Smooth muscle cell (in vitro differentiated cells): ENCODE results near the gene RAB20. TPM values are rescaled to one million over a fixed set of nuclear protein-coding genes. Genes with fewer than 3 reads are reported as not detected.

Experiments
- DNase-seq: peaks from one replicate; lab custom pipeline; 2025; ENCODE audit not compliant: unreplicated experiment; lab: John Stamatoyannopoulos, UW
- H2AFZ ChIP-seq: fragments of 200-600 bp; sonication (generic); 2 replicates; pipeline ENCODE4 v1.6.0; 2016; ENCODE audit warnings: antibody characterized with exemption, low read depth, mild to moderate bottlenecking
- H3F3A ChIP-seq: fragments of 200-600 bp; sonication (generic); 2 replicates; pipeline ENCODE4 v1.6.0; 2017; ENCODE audit warnings: antibody characterized with exemption, low read depth
- H3K27ac ChIP-seq: fragments of 200-600 bp; sonication (generic); 2 replicates; pipeline ENCODE4 v1.5.1; 2016; ENCODE audit warnings: low read depth, mild to moderate bottlenecking
- H3K27me3 ChIP-seq: fragments of 200-600 bp; sonication (generic); 2 replicates; pipeline ENCODE4 v1.6.1; 2016; ENCODE audit warnings: low read depth, mild to moderate bottlenecking
- H3K36me3 ChIP-seq: fragments of 200-600 bp; sonication (generic); 2 replicates; pipeline ENCODE4 v1.5.1; 2016; ENCODE audit warnings: low read depth
- H3K4me1 ChIP-seq: fragments of 200-600 bp; sonication (generic); 2 replicates; pipeline ENCODE4 v1.5.1; 2016; ENCODE audit warnings: low read depth
- H3K4me2 ChIP-seq: fragments of 200-600 bp; sonication (generic); 2 replicates; pipeline ENCODE4 v1.6.0; 2016; ENCODE audit warnings: mild to moderate bottlenecking
- H3K4me3 ChIP-seq: fragments of 200-600 bp; sonication (generic); 2 replicates; pipeline ENCODE4 v1.5.1; 2016; ENCODE audit warnings: mild to moderate bottlenecking
- H3K79me2 ChIP-seq: fragments of 200-600 bp; sonication (generic); 2 replicates; pipeline ENCODE4 v1.6.0; 2016; ENCODE audit warnings: low read depth, mild to moderate bottlenecking
- H3K9ac ChIP-seq: fragments of 200-600 bp; sonication (generic); 2 replicates; pipeline ENCODE4 v1.6.0; 2016; ENCODE audit warnings: low read depth
- H3K9me3 ChIP-seq: fragments of 200-600 bp; sonication (generic); replicated peaks from 2 replicates; pipeline ENCODE4 v1.5.1; 2016; ENCODE audit warnings: low read depth
- H4K20me1 ChIP-seq: fragments of 200-600 bp; sonication (generic); 2 replicates; pipeline ENCODE4 v1.6.0; 2016; ENCODE audit warnings: low read depth
- CTCF ChIP-seq: fragments of 200-600 bp; sonication (generic); IDR thresholded peaks from 2 replicates; pipeline ENCODE4 v1.5.1; 2017; ENCODE audit warnings: borderline replicate concordance, mild to moderate bottlenecking, antibody characterized with exemption; ENCODE audit not compliant: insufficient read depth, poor library complexity, severe bottlenecking
- WGBS: methylation state at CpG from one replicate; pipeline ENCODE4 v1.1.7; 2016; ENCODE audit warnings: low lambda C conversion rate; 5-methylcytosine and 5-hydroxymethylcytosine counted together
- polyA plus RNA-seq: library from polyadenylated mRNA; unstranded; fragments of >200 nt; fragmentation: Nextera tagmentation; extraction: Ambion mirVana; gene quantifications from 2 replicates; pipeline ENCODE4 v1.2.1, GENCODE V29; 2016
- total RNA-seq: library from RNA; depleted of rRNA; stranded (reverse); fragments of >200 nt; gene quantifications from 2 replicates; pipeline ENCODE4 v1.2.3, GENCODE V29; 2014

The RAB20 gene
- total and polyA plus RNA-seq, 2 experiments from 2014 or later: 12.9 to 18.0 TPM

- Histone ChIP-seq H3K27me3 (no peaks in the 10 kb centered on the region), H3K4me1 (peaks cover 12% of the 10 kb centered on the region), H4K20me1 (peaks cover 12% of the 10 kb centered on the region), H2AFZ (peak overlapping the region; percentile 93), H3K4me3 (peak overlapping the region; percentile 82), H3K27ac (no peak overlapping the region), H3K9me3 (no peaks in the 10 kb centered on the region), H3K36me3 (no peaks in the 10 kb centered on the region), H3F3A (peaks cover 13% of the 10 kb centered on the region), H3K4me2 (peak overlapping the region; percentile 92), H3K9ac (peak overlapping the region; percentile 61), H3K79me2 (peaks cover 36% of the 10 kb centered on the region)
- no peak for DNase-seq
- 20% methylated on average over 24 of the region's 24 CpGs for WGBS
- TF ChIP-seq CTCF: no peak
These were observed 595 bp upstream of the RAB20 start for GRCh38 chr13:110562036-110562597.

- H3K4me2 ChIP-seq: peak overlapping the region; percentile 92
- peak; percentile 54 for DNase-seq
- H3K9me3 ChIP-seq: no peaks in the 10 kb centered on the region
- H4K20me1 ChIP-seq: peaks cover 25% of the 10 kb centered on the region
- H2AFZ ChIP-seq: peak overlapping the region; percentile 91
- peaks cover 47% of the 10 kb centered on the region for H3K79me2 ChIP-seq
- peaks cover 13% of the 10 kb centered on the region for H3F3A ChIP-seq
- WGBS: 1% methylated on average over 15 of the region's 29 CpGs
- peak overlapping the region; percentile 67 for H3K9ac ChIP-seq
- no peaks in the 10 kb centered on the region for H3K36me3 ChIP-seq
- peak overlapping the region; percentile 56 for H3K27ac ChIP-seq
- peaks cover 12% of the 10 kb centered on the region for H3K4me1 ChIP-seq
- no peaks in the 10 kb centered on the region for H3K27me3 ChIP-seq
- TF ChIP-seq CTCF: no peak
- peak overlapping the region; percentile 82 for H3K4me3 ChIP-seq
These were observed 750 bp downstream of the RAB20 start for GRCh38 chr13:110560601-110561343.

- 59% methylated on average over 6 of the region's 6 CpGs for WGBS
- H3K4me3 ChIP-seq: peak overlapping the region; percentile 82
- H4K20me1 ChIP-seq: peaks cover 31% of the 10 kb centered on the region
- H3K27me3 ChIP-seq: no peaks in the 10 kb centered on the region
- H3K4me2 ChIP-seq: peak overlapping the region; percentile 92
- TF ChIP-seq CTCF: no peak
- H3K79me2 ChIP-seq: peaks cover 52% of the 10 kb centered on the region
- peaks cover 12% of the 10 kb centered on the region for H3K4me1 ChIP-seq
- no peak for DNase-seq
- H3F3A ChIP-seq: peaks cover 13% of the 10 kb centered on the region
- H2AFZ ChIP-seq: no peak overlapping the region
- H3K9me3 ChIP-seq: no peaks in the 10 kb centered on the region
- no peak overlapping the region for H3K9ac ChIP-seq
- no peaks in the 10 kb centered on the region for H3K36me3 ChIP-seq
- peak overlapping the region; percentile 56 for H3K27ac ChIP-seq
These were observed 1.5 kb downstream of the RAB20 start for GRCh38 chr13:110559986-110560385.
